HT1080 (cell line): ENCODE data around the gene PEF1. TPM values are rescaled to one million over a fixed set of nuclear protein-coding genes. Genes with fewer than 3 reads are reported as not detected.

Source experiments
- DNase-seq: peaks from one replicate; pipeline ENCODE4 v3.0.0-alpha.2; 2015; ENCODE audit warnings: low read depth
- total RNA-seq: library from RNA; depleted of rRNA; stranded (reverse); fragments of >200 nt; shearing (Covaris generic); gene quantifications from 2 replicates; pipeline ENCODE4 v1.2.3, GENCODE V29; 2014

Gene PEF1
- total RNA-seq, 1 experiment from 2014 or later, result 125 TPM

DNA sequence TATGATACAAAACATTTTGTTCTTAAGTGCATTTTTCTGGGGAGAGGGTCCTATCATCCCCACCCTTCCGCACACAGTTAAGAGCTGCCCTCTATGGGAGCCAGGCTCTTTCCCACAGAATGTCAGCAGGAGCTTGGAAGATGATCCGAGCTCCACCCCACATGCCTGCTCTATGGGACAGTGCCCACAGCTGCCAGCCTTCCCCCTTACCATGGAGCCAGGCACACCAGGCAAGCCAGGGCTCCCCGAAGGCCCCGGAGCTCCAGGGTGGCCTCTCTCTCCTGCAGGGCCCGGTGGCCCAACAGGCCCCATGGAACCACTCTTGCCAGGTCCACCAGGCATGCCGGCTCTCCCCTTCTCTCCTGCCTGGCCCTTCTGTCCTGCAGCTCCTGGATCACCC, 10.4 kb upstream of the PEF1 start:
- no peak for DNase-seq

DNA sequence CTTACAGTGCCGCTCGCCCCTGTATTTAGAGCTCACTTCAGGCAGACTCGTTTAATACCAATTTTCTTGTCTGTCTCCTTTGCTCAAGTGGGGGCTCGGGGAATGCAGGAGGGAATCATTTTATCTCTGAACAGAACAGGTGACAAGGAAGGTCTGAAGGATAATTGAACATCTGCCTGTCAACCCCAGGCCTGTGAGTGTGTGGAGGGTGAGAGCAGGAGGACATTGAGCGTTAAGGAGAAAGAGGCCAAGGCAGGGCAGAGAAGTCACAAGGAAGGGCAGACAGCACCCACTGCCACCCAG, 9.7 kb upstream of the PEF1 start:
- no peak for DNase-seq

DNA sequence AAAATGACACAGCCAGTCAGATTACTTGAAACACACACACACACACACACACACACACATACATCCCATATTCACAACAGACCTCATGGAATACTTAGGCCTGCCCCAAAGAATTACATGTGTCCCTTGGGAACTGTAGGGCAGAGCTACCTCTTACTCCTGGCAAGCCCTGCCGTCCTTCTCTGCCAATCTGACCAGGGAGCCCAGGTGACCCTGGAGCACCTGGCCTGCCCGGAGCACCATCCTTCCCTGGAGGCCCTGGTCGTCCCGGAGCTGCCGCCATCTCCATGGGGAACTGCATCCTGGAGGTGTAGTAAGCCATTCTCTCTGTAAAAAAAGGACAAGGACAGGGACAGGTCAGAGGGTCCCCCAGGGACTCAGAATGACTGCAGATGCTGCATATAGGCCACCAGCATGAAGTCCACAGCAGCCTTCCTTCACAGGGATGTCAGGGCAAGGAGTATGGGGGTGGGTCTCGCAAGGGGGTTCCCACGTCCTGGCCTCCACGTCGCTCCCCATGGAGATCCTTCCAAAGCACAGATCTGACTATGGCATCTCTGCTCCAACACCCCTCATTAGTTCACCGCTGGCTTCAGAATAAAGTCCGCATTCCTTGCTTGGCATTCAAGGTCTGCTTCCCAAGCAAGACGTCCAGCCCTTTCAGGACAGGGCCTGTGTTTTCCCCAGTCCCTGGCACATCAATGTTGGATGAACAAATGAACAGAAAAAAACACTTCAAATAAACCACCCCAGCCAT, 9.2 kb upstream of the PEF1 start:
- no peak for DNase-seq

DNA sequence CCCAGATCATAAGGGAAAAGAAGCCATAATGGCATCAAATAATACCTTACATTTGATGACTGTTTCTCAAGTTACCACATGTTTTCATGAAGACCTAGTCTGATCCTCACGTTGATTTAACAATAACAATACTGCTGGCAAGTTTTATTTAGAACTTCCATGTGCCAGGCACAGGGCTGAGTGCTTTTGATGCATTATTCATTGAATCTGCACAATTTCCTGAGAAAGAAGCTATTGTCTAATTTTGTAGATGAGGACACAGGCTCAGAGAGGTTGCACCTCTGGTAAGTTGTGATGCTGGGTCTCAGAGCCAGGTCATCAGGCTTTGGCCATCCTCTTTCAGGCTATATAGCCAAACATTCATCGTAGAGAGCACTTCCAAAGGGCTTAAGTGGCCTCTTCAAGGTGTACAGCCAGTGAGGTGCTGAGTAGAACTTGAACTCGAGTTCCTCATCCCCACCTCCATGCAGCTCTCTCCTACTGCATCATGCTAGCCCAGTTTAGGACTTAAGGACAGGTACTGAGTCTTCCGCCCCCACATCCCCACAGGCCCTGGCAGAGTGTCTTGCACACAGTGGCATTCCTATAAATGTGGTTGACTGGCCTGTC, 8.3 kb upstream of the PEF1 start:
- no peak for DNase-seq

DNA sequence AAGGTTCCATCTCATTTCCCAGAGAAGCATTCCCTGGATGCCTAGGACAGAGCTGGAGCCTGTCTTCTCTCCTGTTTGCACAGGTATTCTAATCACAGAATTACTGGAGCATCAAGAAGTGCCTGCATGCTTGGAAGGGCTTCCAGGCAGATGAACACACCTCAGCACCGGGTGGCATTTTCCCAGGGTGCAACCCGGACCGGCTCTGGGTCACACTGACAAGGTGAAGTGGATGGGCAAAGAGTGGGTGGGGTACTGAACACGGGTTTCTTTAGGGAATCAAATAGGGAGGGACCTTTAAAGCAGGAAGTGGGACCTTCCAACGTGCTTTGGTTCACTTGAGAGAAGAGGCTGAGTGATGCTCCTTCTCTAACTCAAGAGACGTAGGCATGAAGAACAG, 7.1 kb upstream of the PEF1 start:
- DNase-seq, result no peak

DNA sequence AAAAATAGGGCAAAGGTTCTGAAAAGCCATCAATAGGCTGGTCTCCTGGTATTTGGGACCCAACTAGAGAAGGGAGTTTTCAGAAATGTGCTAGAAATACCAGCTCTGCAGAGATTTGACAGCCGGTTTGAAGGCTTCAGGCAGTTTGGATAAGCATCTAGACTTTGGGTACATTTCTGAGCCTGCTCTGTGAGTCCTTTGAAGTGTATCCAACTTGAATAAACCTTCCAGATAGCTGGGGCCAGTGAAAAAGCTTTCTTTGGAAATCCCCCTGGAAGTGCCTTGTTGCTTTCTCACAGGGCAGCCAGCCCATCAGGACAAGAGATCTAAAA, 6.4 kb upstream of the PEF1 start:
- no peak for DNase-seq

DNA sequence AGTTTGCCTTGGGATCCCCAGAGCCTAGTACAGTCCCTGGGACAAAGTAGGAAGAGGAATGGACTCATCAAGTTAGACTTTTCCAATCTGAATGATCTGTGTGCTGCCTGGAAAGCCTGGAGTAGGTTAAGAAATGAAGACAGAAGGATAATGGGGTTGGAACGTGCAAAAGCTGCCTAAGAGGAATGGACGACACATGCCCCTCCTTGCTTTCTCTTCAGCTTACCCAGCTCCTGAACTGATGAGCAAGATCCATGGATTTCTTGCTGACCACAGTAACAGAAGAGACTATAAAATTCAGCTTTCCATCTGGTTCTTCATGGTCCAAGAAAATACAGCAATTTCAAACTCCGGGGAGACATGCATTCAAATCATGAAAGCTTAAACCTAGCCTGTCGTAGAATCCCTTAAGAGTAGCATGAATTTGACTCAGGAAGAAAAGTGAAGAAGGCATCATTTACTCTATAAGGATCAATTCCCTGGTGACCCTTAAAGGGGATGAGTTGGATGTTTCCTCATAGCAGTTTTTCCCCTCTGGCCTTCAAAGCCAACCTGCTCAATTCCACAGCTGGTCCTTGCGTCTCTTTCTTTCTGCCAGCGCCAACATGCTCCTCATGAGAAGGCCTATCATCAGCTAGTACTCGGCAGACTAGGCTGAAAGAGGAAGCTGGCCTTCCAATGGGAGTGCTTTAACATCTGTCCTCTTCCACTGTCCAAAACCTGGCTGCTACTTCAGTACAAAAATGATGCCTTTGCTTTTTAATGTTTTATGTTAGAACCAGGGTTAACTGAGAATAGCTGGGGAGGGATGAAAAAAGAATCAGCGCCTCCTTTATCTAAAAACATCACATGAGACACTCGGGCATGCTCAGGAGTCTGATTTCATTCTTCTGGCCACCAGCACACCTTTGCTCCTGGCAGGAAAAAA, 5.7 kb upstream of the PEF1 start:
- no peak for DNase-seq

DNA sequence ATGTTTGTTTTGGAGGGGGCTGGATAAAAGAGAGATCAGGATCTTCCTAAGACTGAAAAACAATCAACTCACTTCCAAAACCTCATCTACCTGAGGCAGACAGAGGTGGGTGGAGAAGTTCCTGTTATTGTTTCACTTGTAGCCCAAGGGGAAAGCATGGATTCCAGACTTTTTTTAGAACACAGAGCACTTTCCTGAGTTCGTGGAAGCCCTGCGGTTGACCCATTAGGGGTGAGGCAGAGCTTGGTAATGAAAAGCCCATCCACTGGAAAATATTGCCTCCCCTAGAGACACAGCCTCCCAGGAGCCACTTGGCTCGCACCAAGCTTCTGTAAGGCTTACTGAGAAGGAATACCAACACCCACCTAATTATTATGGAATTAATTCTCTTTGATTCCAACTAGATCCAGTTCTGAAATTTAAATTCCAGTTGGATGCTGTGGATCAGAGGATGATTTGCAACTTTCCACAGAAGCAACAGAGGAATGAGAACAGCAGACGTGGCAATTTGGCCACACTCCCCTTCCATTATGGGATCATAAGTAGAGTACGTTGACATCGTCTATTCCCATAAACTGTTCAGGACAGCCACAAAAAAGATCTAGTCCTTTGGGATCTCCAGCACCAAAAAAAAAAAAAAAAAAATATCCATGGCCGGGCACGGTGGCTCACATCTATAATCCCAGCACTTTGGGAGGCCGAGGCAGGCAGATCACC, 4.1 kb upstream of the PEF1 start:
- no peak for DNase-seq

DNA sequence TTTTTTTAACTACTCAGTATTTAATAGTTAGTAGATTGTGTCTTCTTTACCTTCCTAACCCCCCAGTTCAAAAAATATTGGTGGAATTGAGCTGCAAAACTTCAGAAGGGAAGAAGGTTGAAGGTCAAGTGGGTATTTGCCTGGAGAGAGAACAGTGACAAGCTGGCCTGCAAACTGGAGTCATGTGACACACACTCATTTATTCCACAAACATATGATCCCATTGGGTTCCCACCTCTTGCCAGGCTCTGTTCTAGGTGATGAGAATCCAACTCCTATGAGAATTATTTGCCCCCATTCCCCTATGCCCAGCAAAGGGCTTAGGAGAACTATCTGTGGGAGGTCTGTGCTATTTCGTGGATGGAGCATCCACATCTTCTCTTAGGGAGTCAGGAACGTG, 3.5 kb upstream of the PEF1 start:
- DNase-seq, result no peak

DNA sequence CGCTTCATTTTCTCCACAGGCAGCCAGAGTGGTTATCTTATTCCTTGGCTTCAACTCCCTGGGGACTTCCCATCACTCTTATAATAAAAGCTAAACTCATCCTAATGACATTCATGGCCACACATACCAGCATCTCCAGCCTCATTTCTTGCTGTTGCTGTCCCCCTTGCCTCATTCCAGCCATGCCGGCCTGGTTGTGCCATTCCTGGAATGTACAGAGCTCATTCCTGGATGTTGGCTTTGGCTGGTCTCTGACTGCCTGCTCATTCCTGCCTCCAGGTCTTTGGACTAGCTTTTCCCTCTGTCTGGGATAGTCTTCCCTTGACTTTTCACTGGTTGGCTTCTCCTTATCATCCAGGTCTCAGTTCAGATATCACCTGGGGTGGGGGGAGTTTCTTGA, 2.4 kb upstream of the PEF1 start:
- DNase-seq, result no peak

DNA sequence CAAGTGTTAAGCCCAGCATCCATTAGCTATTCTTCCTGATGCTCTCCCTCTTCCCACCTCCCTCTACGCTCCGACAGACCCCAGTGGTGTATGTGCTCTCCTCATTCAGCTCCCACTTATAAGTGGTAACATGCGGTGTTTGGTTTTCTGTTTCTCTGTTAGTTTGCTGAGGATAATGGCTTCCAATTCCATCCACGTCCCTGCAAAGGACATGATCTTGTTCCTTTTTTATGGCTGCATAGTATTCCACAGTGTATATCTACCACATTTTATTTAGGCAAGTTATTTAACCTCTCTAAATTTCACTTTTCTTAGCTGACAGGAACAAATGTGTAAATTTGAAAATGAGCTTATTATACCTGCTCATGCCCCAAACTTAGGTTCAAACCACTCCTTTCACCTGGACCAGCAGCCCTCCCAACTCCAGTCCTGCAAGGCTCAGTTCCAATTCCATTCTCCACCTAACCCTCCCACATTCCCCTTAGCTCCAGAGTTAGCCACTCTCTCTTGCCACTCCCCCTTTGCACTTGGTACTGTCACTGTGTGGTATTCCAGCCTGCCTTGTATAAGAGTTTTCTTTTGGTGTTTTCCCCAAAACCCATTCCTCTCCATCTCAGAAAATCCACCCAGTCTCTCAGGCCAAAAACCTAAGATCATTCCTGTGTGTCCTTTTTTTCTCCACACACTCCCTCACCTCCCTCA, 1.7 kb upstream of the PEF1 start:
- DNase-seq, result no peak

DNA sequence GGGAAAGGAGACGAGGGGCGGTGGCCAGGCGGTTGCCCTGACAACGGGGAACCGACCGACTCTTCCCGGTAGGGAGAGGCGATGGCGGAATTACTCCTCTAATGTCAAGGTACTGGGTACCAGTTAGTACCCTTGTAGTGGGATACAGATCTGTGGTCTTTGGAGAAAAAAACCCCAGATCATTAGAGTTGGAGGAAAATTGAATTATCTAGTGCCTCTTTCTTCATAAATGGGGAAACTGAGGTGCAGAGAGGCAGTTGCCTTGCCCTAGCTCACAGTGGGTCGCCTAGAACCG, 545 bp upstream of the PEF1 start:
- DNase-seq, result no peak

DNA sequence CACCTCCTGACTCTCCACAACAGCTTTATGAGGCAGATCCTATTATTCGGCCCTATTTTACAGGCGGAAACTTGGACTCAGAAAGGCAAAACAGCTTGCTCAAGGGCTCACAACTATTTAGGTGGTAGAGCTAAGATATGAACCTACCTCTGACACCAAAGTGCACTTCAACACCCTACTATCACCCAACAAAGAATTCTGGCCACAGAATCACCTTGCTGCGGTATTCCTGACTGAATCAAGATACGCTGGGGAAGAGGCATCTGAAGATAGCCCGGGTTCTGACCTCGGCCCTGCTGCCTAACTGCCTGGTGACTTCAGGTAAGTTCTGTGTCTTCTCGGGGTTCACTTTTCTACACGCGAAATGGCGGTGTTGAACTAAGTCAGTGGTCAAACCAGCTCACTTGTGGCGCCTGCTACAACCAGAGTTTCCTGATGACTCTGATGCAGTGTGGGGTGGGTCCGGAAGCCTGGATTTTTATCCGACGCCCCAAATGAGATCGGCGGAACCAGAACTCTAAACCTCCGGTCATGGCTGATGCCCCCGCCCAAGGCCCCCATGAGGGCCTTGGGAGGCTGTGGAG, 608 bp downstream of the PEF1 start:
- DNase-seq, result no peak

DNA sequence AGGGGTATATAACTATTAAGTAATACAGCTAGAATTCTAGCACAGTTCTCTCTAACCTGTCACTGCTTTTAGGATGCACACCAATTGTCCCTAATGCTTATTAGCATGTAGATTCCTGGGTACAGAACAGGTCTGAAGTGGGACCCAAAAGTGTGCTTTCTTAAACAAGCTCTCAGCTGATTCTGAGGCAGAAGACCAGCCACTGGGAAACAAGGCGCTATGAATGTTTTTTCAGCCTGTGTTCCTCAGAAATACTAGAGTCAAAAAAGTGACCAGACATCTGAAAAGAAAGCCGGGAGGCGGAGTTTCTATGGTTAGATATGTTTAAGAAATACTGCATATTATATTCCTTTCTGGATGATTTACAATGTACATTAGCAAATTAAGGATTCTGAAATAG, 1.8 kb downstream of the PEF1 start:
- no peak for DNase-seq

DNA sequence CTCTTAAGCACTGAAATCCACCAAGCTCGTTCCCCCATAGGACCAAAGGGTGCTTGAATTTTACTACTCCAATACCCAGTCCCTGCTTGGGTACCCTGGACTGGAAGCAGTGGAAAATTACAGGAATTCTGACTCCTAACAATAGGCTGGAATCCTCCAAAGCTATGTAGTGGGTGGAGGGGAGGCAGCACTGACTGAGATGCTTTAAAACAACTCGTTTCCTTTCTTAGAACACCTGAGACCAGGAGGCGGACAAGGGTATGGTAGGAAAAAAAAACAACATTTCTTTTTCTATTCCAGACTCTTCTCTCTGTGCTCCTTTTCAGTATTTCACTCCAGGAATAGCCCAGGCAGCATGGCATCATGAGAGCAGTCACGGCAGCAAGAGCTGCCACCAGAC, 2.3 kb downstream of the PEF1 start:
- DNase-seq, result no peak

DNA sequence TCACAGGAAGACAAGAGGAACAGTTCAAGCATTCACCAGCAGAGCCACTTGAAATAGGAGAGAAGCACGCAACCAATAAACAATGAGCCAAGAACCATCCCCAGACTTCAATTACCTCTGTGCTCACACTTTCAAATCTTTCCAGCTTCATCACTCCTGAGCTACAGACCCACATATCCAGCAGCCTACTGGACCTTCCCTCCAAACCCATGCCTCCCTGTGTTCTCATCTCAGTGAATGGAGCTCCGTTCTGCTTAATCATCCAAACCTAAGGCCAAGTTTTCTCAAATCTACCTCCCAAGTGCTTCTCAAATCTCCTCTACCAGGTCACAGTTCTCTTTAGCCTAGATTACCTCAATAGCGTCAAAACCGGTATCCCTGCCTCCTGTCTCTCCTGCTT, 3.7 kb downstream of the PEF1 start:
- no peak for DNase-seq

DNA sequence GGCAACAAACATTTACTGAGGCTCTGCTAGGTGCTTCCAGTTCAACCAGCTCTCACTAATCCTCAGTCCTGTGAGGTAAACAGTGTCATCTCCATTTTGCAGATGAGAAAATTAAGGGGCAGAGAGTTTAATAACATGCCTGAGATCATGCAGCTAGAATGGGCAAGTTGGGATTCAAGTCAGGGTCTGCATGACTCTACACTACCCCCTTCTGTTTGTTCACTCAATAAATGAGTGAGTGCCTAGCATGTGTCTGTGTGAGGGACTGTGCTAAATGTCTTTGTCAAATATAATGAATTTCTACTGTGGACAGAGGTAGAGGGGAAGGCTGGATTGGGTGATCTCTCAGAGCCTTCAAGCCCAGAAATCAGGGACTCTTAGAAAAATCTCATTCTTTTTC, 4.5 kb downstream of the PEF1 start:
- no peak for DNase-seq

DNA sequence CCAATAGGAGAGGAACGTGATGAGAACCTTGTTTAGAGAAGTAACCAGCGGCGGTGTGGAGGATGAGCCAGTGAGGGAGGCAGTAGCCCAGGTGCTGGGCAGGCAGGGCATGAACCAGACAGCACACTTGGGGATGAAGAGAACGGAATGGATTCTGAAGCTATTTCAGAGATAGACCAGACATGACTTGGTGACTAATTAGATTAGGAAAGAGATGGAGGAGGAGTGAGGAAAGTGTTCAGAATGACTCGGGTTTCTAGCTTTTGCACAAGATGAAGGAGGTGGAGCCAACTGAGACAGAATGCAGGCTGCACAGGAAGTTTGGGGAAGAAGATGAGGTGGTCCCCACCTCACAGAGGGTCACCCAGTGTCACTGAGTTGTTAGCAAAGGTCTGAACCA, 5.1 kb downstream of the PEF1 start:
- peak; percentile 56 for DNase-seq

DNA sequence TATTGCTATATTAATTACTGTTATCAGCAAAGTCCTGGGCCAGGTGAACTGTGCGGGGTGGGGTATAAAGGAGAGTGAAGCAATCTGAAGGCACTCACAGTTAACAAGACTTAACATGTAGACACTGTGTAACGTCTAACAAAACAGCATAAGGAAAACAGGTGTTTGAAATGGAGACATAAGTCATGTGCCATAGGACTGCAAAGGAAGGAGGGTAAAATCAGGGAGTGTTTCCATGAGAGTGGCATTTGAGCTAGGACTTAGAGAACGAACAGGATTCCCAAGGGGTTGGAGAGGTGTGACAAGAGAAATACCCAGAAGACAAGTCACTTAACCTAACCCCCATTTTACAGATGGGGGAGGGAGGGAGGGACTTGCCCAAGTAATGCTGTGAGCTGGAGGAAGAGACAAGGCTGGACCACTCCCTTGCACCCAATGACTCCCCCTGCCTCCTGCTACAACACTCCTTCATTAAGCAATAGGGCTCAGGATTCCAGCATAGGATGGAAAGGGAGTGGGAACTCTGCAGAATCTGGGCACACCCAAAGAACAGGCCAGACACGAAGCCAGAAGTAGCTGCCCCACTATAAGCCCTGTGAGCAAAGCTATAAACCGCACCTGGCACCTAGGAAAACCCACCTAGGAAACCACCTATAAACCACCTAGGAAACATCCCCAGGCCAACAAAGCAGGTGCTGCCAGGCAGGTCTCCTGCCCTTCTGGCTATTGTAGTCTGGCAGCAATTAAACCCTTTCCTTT, 6.6 kb downstream of the PEF1 start:
- DNase-seq, result no peak

DNA sequence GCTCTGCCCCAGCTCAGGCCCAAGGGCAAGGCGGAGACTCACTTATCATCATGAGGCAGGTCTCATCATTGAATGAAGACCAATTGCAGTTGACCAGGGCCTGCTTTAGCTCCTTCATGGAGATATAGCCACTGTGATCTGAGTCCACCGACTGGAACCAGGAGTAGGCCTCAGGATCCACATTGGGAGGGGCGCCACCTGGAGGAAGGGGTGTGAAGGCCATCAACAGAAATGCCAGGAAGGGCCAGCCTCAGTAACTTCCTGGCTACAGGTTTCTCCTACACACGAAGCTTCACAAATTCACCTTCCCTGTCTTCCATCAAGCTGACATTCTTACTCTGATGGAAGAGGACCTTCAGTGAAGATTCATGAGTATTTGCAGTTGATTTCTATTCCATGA, 11.6 kb downstream of the PEF1 start:
- peak; percentile 25 for DNase-seq

DNA sequence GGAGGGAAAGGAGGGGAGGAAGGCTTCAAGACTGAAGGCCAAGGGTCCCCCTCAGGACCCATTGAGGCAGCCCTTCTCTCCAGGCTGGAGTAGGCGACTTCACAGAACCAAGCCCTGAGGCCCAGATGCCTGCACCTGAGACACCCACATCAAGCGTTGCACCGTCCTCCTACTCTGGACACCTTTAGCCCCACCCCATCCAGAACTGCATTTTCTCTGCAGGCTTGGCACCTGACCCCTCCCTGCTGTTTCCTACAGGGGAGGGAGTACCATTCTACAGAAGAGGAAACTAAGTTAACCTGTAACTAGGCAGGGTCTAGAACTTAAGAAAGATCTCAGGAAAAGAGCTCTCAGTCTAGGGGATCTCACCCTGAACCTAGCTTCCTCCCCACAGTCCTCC, 12.0 kb downstream of the PEF1 start:
- no peak for DNase-seq
